Gastroesophageal sphincter (tissue), 4 donors: ENCODE results near the gene HTRA3. TPM values are rescaled to one million over a fixed set of nuclear protein-coding genes. Genes with fewer than 3 reads are reported as not detected.
A peak's percentile ranks its signal among the peaks of the same experiment; 100 is the strongest.

Source experiments
- ATAC-seq: fragments of 150-250 bp; one replicate; pipeline ENCODE4 v1.9.1; 2016; ENCODE audit warnings: mild to moderate bottlenecking, moderate library complexity
- H3K27ac ChIP-seq, 4 donors: fragments of 200-600 bp; sonication (generic) in 3 of 4; 1 replicate in 3 of 4; 2 replicates in 1 of 4; pipeline ENCODE4 v1.5.1; 2016 to 2019
- H3K27me3 ChIP-seq: fragments of 200-600 bp; sonication (generic); one replicate; pipeline ENCODE4 v1.5.1; 2019
- H3K36me3 ChIP-seq, 2 donors: fragments of 200-600 bp; sonication (generic); one replicate each; pipeline ENCODE4 v1.5.1; 2019; ENCODE audit warnings: control low read depth in 1 of 2
- H3K4me1 ChIP-seq, 3 donors: fragments of 200-600 bp; sonication (generic); 1 replicate in 2 of 3; 2 replicates in 1 of 3; pipeline ENCODE4 v1.5.1; 2016 to 2019; ENCODE audit warnings: control low read depth in 2 of 3
- H3K4me3 ChIP-seq, 2 donors: fragments of 200-600 bp; sonication (generic); one replicate each; pipeline ENCODE4 v1.5.1; 2019; ENCODE audit warnings: mild to moderate bottlenecking in 1 of 2, moderate library complexity in 1 of 2
- H3K9me3 ChIP-seq, 3 donors: fragments of 200-600 bp; sonication (generic); one replicate each; pipeline ENCODE4 v1.5.1; 2017 to 2019; ENCODE audit warnings: control low read depth in 2 of 3
- CTCF ChIP-seq, 4 experiments: fragments of 200-600 bp in 2 of 4; fragments of 450-650 bp in 2 of 4; sonication (generic) in 1 of 4; IDR thresholded peaks; one replicate each; pipeline ENCODE4 v1.5.1; 2017 to 2019; ENCODE audit warnings: antibody characterized with exemption in 4 of 4, mild to moderate bottlenecking in 2 of 4, moderate library complexity in 2 of 4
- EP300 ChIP-seq: sonication (generic); formaldehyde crosslinking; IDR thresholded peaks from one replicate; pipeline ENCODE4 v1.6.1; 2017; ENCODE audit warnings: antibody characterized with exemption, mild to moderate bottlenecking
- POLR2A ChIP-seq, 2 donors: fragments of 450-650 bp; IDR thresholded peaks; one replicate each; pipeline ENCODE4 v1.6.1; 2017; ENCODE audit warnings: antibody characterized with exemption in 2 of 2, mild to moderate bottlenecking in 2 of 2, moderate library complexity in 1 of 2
- POLR2AphosphoS5 ChIP-seq: sonication (generic); formaldehyde crosslinking; IDR thresholded peaks from one replicate; pipeline ENCODE4 v1.6.1; 2017; ENCODE audit warnings: antibody characterized with exemption
- WGBS, 2 donors: methylation state at CpG; one replicate each; pipeline ENCODE4 v1.1.5; 2018; ENCODE audit warnings: low coverage in 1 of 2; 5-methylcytosine and 5-hydroxymethylcytosine counted together
- total RNA-seq, 4 donors: library from RNA; depleted of rRNA; stranded (reverse); fragments of >200 nt; gene quantifications; one replicate each; pipeline ENCODE4 v1.1.0, GENCODE V29; 2016

The HTRA3 gene
- total RNA-seq, 4 donors from 2014 or later, result 30.2 to 80.5 (median 59.9) TPM

GRCh38 chr4:8342651-8343261, 73.2 kb downstream of the HTRA3 start:
- TF ChIP-seq CTCF (IDR thresholded peaks at IDR 0.05) (peak in 1 of 4 experiments; percentile 10), POLR2A (IDR thresholded peaks at IDR 0.05) (no peak)
- peak overlapping the region in 3 of 4 donors; percentile 46 to 77 (median 49) for H3K27ac ChIP-seq
- WGBS, 2 donors, result no CpG with 5 or more reads among the region's 16 CpGs
- H3K36me3 ChIP-seq, result no peaks in the 10 kb centered on the region
- no peaks in the 10 kb centered on the region for H3K9me3 ChIP-seq
- no peak overlapping the region for H3K4me3 ChIP-seq
- no peak for ATAC-seq
- H3K4me1 ChIP-seq, result peaks cover 0 to 43% (median 20%) of the 10 kb centered on the region in 3 donors
- H3K27me3 ChIP-seq, result no peaks in the 10 kb centered on the region

- Histone ChIP-seq H3K36me3 (no peaks in the 10 kb centered on the region), H3K4me1 (peaks cover 0 to 43% (median 20%) of the 10 kb centered on the region in 3 donors), H3K27ac (peak overlapping the region in 3 of 4 donors; percentile 46 to 77 (median 49)), H3K4me3 (no peak overlapping the region), H3K9me3 (no peaks in the 10 kb centered on the region), H3K27me3 (no peaks in the 10 kb centered on the region)
- TF ChIP-seq POLR2AphosphoS5, result no peak
- no peak for TF ChIP-seq CTCF (IDR thresholded peaks at IDR 0.05)
- TF ChIP-seq EP300, result no peak
- TF ChIP-seq POLR2A (IDR thresholded peaks at IDR 0.05), result no peak
- 66% methylated on average over 10 of the region's 28 CpGs; no CpG with 5 or more reads in 1 of the 2 donors for WGBS, 2 donors
- ATAC-seq, result peak; percentile 20
Measured at GRCh38 chr4:8343262-8343966, 73.9 kb downstream of the HTRA3 start.

- Histone ChIP-seq H3K4me3 (no peak overlapping the region), H3K9me3 (no peaks in the 10 kb centered on the region), H3K27ac (peak overlapping the region in 3 of 4 donors; percentile 46 to 77 (median 49)), H3K36me3 (no peaks in the 10 kb centered on the region), H3K27me3 (no peaks in the 10 kb centered on the region), H3K4me1 (peaks cover 0 to 43% (median 20%) of the 10 kb centered on the region in 3 donors)
- no peak for TF ChIP-seq POLR2A (IDR thresholded peaks at IDR 0.05)
- TF ChIP-seq POLR2AphosphoS5, result no peak
- TF ChIP-seq CTCF (IDR thresholded peaks at IDR 0.05), result no peak
- TF ChIP-seq EP300, result no peak
- 60% methylated on average over 1 of the region's 11 CpGs; no CpG with 5 or more reads in 1 of the 2 donors for WGBS, 2 donors
- ATAC-seq, result no peak
Measured at GRCh38 chr4:8343967-8344331, 74.4 kb downstream of the HTRA3 start.

- no peaks in the 10 kb centered on the region for H3K27me3 ChIP-seq
- WGBS, 2 donors, result 58 to 81% methylated on average over 4 to 6 of the region's 14 CpGs
- no peak overlapping the region for H3K27ac ChIP-seq
- no peak for ATAC-seq
- no peaks in the 10 kb centered on the region for H3K36me3 ChIP-seq
- no peaks in the 10 kb centered on the region for H3K9me3 ChIP-seq
- no peak overlapping the region for H3K4me3 ChIP-seq
- TF ChIP-seq EP300, result no peak
- no peak for TF ChIP-seq POLR2A (IDR thresholded peaks at IDR 0.05)
- no peak for TF ChIP-seq POLR2AphosphoS5
- TF ChIP-seq CTCF (IDR thresholded peaks at IDR 0.05), result no peak
- H3K4me1 ChIP-seq, result peaks cover 0 to 43% (median 20%) of the 10 kb centered on the region in 3 donors
Measured at GRCh38 chr4:8344377-8344776, 74.8 kb downstream of the HTRA3 start.
